ENCODE measurements around the gene EVA1C. TPM values are rescaled to one million over a fixed set of nuclear protein-coding genes. Genes with fewer than 3 reads are reported as not detected.
"Not testable (repeated sequence)": the region's sequence is repeated elsewhere in the genome, so short reads cannot be mapped to it uniquely, and the experiment has no call there.

EVA1C gene, protein sequence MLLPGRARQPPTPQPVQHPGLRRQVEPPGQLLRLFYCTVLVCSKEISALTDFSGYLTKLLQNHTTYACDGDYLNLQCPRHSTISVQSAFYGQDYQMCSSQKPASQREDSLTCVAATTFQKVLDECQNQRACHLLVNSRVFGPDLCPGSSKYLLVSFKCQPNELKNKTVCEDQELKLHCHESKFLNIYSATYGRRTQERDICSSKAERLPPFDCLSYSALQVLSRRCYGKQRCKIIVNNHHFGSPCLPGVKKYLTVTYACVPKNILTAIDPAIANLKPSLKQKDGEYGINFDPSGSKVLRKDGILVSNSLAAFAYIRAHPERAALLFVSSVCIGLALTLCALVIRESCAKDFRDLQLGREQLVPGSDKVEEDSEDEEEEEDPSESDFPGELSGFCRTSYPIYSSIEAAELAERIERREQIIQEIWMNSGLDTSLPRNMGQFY
- total RNA-seq, result 1.9 and 3.2 TPM in 2 replicates

DNA sequence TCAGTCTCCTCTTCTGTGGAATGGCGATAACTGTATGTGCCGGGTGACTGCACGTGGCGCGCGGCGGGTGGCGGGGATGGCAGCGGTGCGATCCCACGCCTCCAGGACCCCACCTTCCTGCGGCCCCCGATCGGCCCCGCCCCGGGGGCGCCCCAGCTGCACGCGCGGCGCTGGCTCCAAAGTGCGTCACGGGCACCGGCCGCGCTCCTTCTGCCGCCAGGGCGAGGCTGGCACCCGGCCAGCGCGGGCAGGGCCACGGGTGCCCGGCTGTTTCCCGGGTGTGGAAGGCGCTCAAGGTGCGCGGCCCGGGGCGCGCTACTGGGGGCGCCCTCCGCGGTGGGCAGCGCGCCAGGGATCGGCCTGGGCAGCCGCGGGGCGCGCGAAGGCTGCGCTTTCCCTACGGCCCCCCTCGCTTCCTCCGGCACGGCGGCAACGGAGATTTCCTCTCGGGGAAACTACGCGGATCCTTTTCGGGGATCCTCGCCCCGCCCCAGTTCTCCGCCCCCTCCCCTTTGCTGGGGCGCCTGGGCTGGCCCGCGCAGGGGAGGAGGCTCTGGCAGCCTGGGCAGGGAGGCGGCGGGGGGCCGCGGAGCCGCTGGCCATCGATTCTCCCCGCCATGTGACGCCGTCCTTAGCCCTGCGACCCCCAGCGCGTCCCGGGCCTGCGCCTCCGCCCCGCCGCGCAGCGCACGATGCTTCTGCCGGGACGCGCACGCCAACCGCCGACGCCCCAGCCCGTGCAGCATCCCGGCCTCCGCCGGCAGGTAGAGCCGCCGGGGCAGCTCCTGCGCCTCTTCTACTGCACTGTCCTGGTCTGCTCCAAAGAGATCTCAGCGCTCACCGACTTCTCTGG is at the start of gene EVA1C:
Gene EVA1C (plus strand): TSS at position 545 of the 853 bp plus-strand sequence. CDS start 148 bp downstream, at position 693.
- intact Hi-C loops (cut with micrococcal nuclease), result loop anchor here (1.0 to 10.0 kb wide), 5 partner anchors 19 to 360 kb away; partner anchors contain the start of genes CFAP298, MIS18A and URB1

DNA sequence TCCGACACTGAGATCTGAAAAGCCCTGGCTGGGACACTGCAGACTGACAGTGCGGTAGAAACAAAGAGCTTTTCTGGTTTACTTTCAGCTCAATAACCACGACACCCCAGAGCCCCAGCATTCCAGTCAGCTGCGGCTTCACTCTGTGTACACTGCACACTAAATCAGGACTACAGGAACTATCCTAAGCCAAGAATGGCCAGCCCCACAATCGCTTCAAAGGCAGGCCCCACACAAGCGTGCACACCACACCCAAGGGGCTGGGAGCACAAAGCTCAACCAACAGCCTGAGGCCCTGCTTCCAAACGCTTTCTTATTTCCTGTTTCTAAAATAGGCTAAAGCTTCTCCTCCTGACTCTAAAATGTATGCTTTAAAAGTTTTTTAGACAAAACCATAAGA is 48.1 kb upstream of the EVA1C start:
- intact Hi-C loops (cut with micrococcal nuclease), result no loop called here

DNA sequence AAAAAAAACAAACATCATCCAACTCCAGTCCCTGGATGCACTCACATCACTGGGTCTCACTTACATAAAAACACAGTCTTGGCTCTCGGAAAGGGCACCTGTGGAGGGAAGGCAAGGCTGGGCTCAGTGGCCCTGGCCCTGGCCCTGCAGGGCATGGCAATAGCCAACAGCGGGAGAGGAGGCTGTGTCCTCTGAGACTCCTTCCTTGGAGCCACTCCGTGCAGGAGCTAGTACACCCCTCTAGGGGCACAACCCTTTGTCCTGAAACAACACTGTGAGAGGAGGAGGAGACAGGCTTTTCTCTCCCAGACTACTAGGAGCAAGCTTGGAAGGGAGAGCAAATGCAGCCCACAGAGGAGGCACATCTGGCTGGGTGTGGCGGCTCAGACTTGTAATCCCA is 47.7 kb upstream of the EVA1C start:
- intact Hi-C loops (cut with micrococcal nuclease), result no loop called here

DNA sequence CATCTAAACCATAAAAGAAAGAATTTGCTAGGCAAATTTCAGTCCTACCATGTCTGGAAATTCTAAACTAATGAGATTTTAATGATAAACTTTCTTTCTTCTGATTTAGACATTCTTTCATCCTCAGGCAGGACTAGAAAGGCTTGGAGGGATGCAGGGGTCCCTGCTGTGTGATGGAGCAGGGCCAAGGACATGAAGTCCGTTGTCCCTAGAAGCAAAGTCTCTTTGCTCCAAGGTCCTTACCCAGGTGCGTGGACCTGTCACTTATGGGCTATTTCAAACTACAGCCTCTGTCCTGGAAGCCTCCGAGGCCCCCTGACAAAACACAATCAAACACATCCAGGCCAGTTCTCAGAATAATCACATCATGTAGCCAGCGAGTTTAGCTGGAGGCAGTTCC is 46.3 kb upstream of the EVA1C start:
- intact Hi-C loops (cut with micrococcal nuclease), result no loop called here

DNA sequence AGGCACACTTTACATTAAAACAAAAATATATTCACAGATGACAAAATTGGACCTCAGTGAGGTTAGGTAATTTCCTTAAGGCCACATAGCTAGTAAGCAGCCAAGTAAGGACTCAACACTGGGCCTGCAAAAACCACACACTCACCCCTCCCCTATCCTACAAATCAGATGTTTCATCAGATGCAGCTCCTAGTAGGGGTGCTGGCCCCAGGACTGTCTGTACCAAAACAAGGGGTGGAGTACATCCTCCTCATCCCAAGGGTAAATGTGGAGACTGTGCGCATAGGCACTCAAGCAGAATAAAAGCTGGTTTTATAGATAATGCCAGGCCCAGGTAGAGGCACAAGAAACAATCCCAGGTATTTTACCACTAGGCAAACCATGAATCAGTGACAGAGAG is 45.3 kb upstream of the EVA1C start:
- intact Hi-C loops (cut with micrococcal nuclease), result no loop called here

DNA sequence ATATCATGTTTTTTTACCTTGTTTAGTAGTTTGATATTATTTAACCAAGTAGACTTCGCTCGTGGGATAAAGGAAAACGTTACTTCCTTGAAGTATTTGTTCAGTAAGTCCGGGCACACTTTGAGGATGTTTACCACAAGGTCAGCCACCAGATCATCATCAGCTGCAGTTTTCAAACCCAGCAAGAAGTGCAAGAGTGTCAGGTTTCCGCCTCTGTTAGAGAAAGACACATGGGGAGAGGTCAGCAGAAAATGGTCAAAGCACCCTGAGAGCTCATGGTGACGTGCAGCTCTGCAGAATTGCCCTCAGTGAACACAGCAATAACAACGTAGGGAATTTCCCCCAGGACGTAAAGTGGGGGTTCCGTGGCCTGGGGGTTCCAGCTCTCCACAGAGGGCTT is 44.1 kb upstream of the EVA1C start:
- intact Hi-C loops (cut with micrococcal nuclease), result no loop called here

DNA sequence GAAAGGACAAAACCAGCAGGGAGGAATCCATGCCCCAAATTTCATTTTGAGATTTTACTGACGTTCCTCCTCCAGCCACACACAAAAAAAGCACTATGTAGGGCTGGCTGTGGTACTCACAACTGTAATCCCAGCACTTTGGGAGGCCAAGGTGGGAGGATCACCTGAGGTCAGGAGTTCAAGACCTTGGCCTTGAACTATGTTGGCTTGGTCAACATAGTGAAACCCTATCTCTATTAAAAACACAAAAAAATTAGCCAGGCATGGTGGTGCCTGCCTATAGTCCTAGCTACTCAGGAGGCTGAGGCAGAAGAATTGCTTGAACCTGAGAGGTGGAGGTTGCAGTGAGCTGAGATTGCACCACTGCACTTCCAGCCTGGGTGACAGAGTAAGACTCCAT is 43.5 kb upstream of the EVA1C start:
- intact Hi-C loops (cut with micrococcal nuclease), result not testable (repeated sequence)

DNA sequence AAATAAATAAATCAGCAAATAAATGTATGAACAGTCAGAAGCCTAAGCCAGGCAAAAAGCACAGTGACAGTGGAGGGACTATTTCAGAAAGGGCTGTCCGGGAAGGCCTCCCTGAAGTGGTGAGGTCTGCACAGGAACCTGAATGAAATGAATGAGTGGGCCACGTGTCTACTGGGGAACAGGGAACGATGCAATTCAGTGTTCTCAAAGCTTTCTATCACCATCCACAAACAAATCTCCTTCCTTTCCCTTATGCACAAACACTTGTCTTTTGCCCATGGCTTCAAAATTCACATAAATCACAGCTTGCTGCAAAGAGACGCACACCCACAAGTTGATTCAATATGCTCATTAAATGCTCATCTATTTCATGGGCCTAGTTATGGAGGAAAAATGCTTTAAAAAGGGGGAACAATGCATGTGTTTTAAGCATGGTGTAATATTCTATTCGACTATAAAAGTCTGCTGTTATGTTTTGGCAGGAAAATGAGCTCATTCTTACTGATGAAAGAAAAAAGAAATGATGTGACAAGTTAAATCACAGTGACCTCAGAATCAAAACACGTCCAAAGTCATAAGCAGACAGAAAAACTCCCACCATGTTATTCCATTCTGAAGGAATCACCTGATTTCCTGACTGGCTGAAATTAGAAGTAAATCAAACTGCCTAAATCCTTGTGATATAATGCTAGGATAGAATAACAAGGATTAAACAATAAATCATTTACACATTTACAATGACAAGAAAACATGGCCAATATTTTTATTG is 41.3 kb upstream of the EVA1C start:
- intact Hi-C loops (cut with micrococcal nuclease), result no loop called here

DNA sequence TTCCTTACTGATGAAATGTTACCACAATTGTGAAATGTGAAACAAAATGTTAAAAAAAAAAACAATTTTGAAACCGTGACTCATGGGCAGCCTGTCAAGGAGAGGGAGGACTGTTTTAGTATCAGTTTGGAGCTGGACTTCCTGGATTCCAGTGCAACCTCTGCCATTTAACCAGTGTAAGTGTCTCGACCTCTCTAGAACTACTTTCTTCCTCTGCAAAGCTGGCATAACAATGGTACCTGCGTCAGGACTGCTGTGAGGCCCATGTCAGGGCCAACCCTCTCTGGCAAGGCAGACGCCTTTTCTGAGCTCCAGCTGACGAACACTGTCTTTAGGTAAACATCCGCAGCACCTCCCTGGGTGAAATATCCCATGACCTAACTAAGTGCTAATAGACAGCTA is 40.6 kb upstream of the EVA1C start:
- intact Hi-C loops (cut with micrococcal nuclease), result no loop called here

DNA sequence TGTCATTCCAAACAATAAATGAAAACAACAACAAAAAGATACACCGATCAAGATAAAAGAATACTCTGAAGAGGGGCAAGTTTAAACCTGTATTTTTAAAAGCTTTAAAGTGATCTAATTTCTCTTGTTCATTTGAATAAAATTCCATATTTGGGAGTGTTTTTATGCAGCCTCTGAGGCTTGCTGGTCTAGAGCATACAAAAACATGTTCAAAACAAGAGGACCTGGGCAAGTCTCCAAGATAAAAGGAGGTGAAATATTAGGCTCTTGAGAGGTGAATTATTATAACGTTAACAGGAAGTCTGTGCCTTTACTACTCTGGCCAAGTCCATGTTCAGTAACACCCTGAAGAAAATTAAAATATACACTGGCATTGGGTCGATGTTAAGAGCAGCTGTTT is 39.8 kb upstream of the EVA1C start:
- intact Hi-C loops (cut with micrococcal nuclease), result no loop called here

DNA sequence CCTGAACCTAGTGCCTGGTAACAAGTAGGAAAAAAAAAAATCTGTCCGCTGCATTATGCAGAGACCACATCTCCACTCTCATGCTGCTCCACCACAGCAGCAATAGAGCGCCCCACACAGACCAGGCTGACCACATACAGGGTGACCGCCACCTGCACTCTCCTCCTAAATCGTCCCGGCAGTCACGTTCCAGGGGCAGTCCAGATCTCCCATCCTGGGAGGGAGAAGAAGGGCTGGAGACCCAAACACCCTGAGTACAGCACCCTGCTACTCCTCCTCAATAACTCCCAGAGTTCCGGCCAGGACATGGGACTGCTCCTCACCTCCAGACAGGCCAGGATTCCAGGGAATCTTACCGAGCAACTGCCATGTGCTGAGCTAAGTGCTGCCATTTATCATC is 35.0 kb upstream of the EVA1C start:
- intact Hi-C loops (cut with micrococcal nuclease), result no loop called here

DNA sequence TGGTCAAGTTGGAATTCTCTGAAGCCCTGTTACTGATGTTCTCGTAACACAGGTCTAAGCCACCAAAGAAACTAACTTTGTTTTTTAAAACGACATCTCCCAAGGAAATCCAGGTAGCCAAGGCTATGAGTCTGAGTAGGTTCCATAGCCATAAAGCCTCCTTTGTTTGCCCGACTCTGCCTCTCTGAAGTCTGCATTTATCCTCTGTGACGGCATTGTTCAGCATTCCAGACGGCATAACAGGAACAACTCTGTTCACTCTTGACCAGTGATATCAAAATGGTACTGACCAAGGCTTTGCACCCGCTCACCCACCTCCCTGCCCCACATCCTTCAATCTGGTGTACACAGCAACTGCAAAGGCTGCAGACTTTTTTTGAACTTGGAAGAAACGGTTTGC is 34.5 kb upstream of the EVA1C start:
- intact Hi-C loops (cut with micrococcal nuclease), result no loop called here

DNA sequence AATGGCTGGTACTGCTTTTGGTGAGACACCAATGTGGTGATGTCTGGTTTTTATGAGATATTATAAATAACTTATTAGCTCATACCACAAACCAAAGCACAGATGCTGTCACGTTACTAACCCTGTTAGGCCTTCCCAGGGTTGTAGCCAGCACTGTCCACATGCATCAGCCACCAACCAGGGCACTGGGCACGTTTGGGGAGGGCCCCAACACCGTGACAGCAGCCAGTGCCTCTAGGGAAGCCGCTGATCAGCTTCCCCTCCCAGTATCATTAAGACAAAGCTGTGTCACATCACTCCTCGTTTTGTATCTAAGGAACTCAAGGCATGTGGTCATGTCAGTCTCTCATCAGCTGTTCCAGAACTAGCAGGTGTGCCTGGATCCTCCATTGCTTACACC is 33.5 kb upstream of the EVA1C start:
- intact Hi-C loops (cut with micrococcal nuclease), result no loop called here

DNA sequence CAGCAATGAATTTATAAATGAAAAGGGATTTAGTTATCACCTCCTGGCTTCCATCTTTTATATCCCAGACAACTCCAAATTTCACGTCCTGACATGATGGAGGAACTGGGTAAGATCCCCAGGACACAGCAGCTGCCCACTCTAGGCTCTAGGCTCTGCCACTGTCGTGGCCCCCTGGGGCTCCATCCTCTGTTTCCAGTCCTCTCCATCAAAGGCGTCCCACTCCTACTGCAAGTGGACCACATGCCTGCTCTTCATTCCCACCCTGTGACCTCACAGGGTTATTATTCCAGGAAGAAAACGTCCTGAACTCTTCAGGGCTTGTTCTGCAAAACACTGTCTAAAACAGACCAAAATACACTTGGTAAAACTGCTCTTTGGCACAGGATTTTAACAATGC is 31.6 kb upstream of the EVA1C start:
- intact Hi-C loops (cut with micrococcal nuclease), result no loop called here

DNA sequence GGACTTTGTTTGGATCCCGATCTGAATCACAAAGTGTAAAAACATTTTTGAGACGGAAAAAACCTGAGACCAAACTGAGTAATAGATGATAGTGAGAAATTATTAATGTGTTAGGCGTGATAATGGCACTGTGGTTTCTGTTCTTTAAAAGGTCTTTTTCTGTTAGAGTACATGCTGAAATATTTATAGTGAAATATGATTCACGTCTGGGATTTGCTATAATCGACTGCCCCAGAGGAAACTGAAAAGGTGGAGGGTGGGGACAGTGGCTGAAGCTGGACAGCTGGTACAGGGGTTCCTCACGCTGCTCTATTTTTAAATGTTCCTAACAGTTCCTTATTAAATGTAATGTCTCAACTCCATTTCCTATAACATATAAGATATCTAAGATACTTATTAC is 30.9 kb upstream of the EVA1C start:
- intact Hi-C loops (cut with micrococcal nuclease), result no loop called here

DNA sequence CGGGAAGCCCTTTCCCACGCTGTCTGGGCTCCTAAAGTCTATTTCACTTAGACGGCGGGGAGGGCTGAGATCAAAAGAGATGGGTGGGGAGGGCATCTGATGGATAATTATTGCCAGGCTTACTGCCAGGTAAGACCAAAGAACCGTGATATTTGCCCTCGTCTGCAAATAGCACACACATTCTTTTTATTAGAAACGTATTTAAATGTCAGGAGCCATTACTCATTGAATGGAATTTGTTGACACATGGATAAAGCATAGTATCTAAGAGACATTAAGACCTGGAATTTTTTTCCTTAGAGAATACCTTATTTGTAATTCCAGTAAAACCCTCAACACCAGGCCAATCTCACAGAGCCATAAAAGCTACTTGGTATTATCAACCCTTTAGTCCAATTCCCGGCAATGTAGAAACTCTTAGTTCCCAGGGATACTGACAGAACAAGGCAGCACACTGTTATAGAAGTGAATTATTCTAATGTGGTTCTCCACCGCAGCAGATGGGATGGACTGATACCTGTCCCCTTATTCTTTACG is 30.3 kb upstream of the EVA1C start:
- intact Hi-C loops (cut with micrococcal nuclease), result no loop called here

DNA sequence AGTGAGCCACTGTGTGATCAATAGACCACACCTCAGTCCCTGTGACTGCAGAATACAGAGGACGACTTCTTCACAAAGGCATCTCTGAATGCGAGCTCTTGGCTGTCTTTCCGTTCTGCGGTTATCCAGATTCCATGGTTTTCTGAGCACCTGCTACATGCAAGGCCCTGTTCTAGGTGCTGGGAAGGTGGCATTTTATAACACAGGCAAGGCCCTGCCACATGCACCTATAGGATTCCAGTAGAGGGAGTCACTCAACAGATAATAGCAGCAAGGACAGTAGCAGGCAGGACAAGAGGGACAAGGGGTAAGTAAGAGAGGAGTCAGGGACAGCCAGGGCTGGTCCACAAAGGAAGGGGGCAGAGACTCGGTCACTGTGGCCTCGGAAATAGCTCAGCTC is 28.7 kb upstream of the EVA1C start:
- intact Hi-C loops (cut with micrococcal nuclease), result no loop called here

DNA sequence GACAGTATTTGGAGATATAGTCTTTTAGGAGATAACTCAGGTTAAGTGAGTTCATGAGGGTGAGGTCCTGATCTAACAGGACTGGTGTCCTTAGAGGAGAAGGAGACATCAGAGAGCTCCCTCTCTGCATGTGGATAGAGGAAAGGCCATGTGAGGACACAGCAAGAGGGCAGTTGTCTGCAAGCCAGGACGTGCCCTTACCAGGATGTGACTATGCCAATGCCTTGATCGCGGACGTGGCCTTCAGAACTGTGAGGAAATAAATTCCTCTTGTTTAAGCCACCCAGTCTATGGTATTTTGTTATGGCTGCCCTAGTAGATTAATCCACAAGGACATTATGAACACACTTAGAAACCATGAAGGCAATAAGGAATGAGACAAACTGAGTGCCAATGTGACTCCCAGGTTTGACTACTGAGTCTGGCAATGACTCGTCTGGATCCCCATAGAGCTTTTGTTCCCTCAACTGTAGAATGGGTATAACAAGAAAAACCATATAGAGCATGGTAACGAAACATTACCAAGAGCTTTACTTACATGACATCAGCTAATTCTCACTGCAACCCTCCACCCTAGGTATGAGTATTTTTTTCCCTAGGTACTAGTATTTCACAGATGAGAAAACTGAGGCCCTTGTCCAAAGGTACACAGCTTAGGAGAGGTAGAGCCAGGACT is 26.2 kb upstream of the EVA1C start:
- intact Hi-C loops (cut with micrococcal nuclease), result no loop called here

DNA sequence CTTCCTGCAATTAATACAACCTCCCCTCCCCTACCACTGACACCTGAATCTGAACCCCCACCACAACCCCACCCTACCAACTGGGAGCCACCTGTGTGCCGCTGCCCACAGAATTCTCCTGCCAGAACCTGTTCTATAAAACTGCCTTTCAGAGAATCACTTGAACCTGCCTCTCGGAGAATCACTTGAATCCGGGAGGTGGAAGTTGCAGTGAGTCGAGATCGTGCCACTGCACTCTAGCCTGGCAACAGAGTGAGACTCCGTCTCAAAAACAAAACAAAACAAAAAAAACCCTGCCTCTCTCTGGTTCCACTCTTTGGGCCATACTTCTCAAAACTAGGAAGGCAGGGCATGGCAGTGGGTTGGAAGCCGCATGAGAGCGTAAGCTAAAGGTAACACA is 25.4 kb upstream of the EVA1C start:
- intact Hi-C loops (cut with micrococcal nuclease), result no loop called here

DNA sequence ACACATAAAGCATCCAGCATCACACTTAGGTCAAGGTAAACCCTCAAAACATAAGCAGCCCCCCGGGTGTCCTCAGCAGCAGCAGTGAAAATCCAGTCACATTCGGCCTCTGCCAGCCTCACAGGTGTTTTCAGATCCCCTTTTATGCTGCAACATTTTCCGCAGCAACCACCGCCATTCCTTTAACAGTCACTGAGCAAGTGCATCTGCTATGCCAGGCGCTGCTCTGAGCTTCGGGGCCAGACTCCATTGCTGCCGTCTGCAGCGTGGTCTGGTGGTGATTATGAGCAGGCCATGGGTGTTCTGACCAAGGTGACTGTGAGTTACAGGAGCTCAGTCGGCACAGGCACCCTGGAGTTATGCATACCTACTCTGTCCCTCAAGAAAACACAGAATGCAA is 24.2 kb upstream of the EVA1C start:
- intact Hi-C loops (cut with micrococcal nuclease), result no loop called here
